GM23338 (cell line): ENCODE measurements around the gene CLK3. TPM values are rescaled to one million over a fixed set of nuclear protein-coding genes. Genes with fewer than 3 reads are reported as not detected.

Experiments
- ATAC-seq: fragments of 200-7000 bp; cut with Tn5 transposase; 3 replicates; pipeline ENCODE4 v1.9.1; 2020
- DNase-seq: peaks from one replicate; pipeline ENCODE4 v3.0.0-alpha.2; 2015; ENCODE audit warnings: low spot score
- H2AFZ ChIP-seq: fragments of 200-600 bp; sonication (generic); 2 replicates; pipeline ENCODE4 v1.8.0; 2016; ENCODE audit warnings: antibody characterized with exemption, mild to moderate bottlenecking, moderate library complexity
- H3F3A ChIP-seq: fragments of 200-600 bp; sonication (generic); replicated peaks from 2 replicates; pipeline ENCODE4 v1.8.0; 2017; ENCODE audit warnings: antibody characterized with exemption, mixed run types, low read depth
- H3K27ac ChIP-seq: fragments of 200-600 bp; sonication (generic); 2 replicates; pipeline ENCODE4 v1.6.1; 2016; ENCODE audit warnings: low read depth
- H3K27me3 ChIP-seq: fragments of 200-600 bp; sonication (generic); 2 replicates; pipeline ENCODE4 v1.8.0; 2016; ENCODE audit warnings: mild to moderate bottlenecking, mixed run types, moderate library complexity; ENCODE audit not compliant: insufficient read depth
- H3K36me3 ChIP-seq: fragments of 200-600 bp; sonication (generic); 2 replicates; pipeline ENCODE4 v1.8.0; 2016; ENCODE audit warnings: mild to moderate bottlenecking; ENCODE audit not compliant: insufficient read depth
- H3K4me1 ChIP-seq: fragments of 200-600 bp; sonication (generic); 2 replicates; pipeline ENCODE4 v1.8.0; 2016; ENCODE audit warnings: mild to moderate bottlenecking, moderate library complexity; ENCODE audit not compliant: insufficient read depth
- H3K4me2 ChIP-seq: fragments of 200-600 bp; sonication (generic); 2 replicates; pipeline ENCODE4 v1.7.1; 2017; ENCODE audit warnings: mixed run types
- H3K4me3 ChIP-seq: fragments of 200-600 bp; sonication (generic); 2 replicates; pipeline ENCODE4 v1.6.1; 2016; ENCODE audit warnings: mixed run types
- H3K79me2 ChIP-seq: fragments of 200-600 bp; sonication (generic); replicated peaks from 2 replicates; pipeline ENCODE4 v1.8.0; 2017; ENCODE audit warnings: mild to moderate bottlenecking; ENCODE audit not compliant: insufficient read depth
- H3K9me2 ChIP-seq: fragments of 200-600 bp; sonication (generic); 2 replicates; pipeline ENCODE4 v1.8.0; 2017; ENCODE audit not compliant: insufficient read depth
- H4K20me1 ChIP-seq: fragments of 200-600 bp; sonication (generic); replicated peaks from 2 replicates; pipeline ENCODE4 v1.8.0; 2017; ENCODE audit warnings: mild to moderate bottlenecking; ENCODE audit not compliant: insufficient read depth
- H3K27ac Mint-ChIP-seq: 2 replicates; pipeline ENCODE4 v1.8.0; 2020; ENCODE audit warnings: inconsistent platforms, mild to moderate bottlenecking, moderate library complexity, mixed read lengths
- H3K27me3 Mint-ChIP-seq: 3 replicates; pipeline ENCODE4 v1.8.0; 2022; ENCODE audit warnings: low read depth, mild to moderate bottlenecking, moderate library complexity, mixed read lengths, inconsistent platforms; ENCODE audit not compliant: insufficient read depth, poor library complexity
- H3K36me3 Mint-ChIP-seq: 3 replicates; pipeline ENCODE4 v1.8.0; 2021; ENCODE audit warnings: low read depth, mild to moderate bottlenecking, inconsistent platforms, moderate library complexity, mixed read lengths
- H3K4me1 Mint-ChIP-seq: 3 replicates; pipeline ENCODE4 v1.8.0; 2020; ENCODE audit warnings: mild to moderate bottlenecking, inconsistent platforms, mixed read lengths
- H3K4me3 Mint-ChIP-seq: 3 replicates; pipeline ENCODE4 v1.8.0; 2021; ENCODE audit warnings: moderate library complexity, mild to moderate bottlenecking, inconsistent platforms, mixed read lengths
- H3K9me3 Mint-ChIP-seq: 3 replicates; pipeline ENCODE4 v1.8.0; 2020; ENCODE audit warnings: moderate library complexity, mild to moderate bottlenecking, inconsistent platforms, mixed read lengths
- EZH2 ChIP-seq: fragments of 200-600 bp; sonication (generic); IDR thresholded peaks from one replicate; pipeline ENCODE4 v1.8.0; 2017; ENCODE audit warnings: antibody characterized with exemption, mild to moderate bottlenecking, low read depth; ENCODE audit not compliant: unreplicated experiment
- EZH2phosphoT487 ChIP-seq: fragments of 200-600 bp; sonication (generic); IDR thresholded peaks from one replicate; pipeline ENCODE4 v1.8.1; 2018; ENCODE audit warnings: antibody characterized with exemption; ENCODE audit not compliant: unreplicated experiment
- NANOG ChIP-seq: IDR thresholded peaks from 2 replicates; pipeline ENCODE4 v1.6.1; 2016; ENCODE audit warnings: antibody characterized with exemption, borderline replicate concordance
- POLR2AphosphoS5 ChIP-seq: IDR thresholded peaks from 2 replicates; pipeline ENCODE4 v1.6.1; 2016; ENCODE audit warnings: antibody characterized with exemption, low read depth
- STAT1 ChIP-seq: IDR thresholded peaks from one replicate; pipeline ENCODE4 v1.6.1; 2016; ENCODE audit warnings: antibody characterized with exemption; ENCODE audit not compliant: unreplicated experiment
- ZNF114 ChIP-seq: fragments of 250-450 bp; sonication (Bioruptor Pico); IDR thresholded peaks from 2 replicates; pipeline ENCODE4 v1.5.0; 2020; ENCODE audit warnings: mild to moderate bottlenecking, moderate library complexity
- ZNF331 ChIP-seq: fragments of 250-450 bp; sonication (Bioruptor Pico); IDR thresholded peaks from 2 replicates; pipeline ENCODE4 v1.5.0; 2020; ENCODE audit warnings: low read depth, mild to moderate bottlenecking, moderate library complexity
- polyA plus RNA-seq: library from polyadenylated mRNA; unstranded; fragments of >200 nt; fragmentation: Nextera tagmentation; extraction: Ambion mirVana; gene quantifications from 2 replicates; pipeline ENCODE4 v1.2.1, GENCODE V29; 2016
- total RNA-seq: library from RNA; depleted of rRNA; stranded (reverse); fragments of >200 nt; shearing (Covaris generic); gene quantifications from 2 replicates; pipeline ENCODE4 v1.2.3, GENCODE V29; 2014
- TF ChIP-seq, protein P1 (sequence below): IDR thresholded peaks from one replicate; pipeline ENCODE4 v1.6.1; 2018; ENCODE audit warnings: antibody characterized with exemption; ENCODE audit not compliant: unreplicated experiment
- TF ChIP-seq, protein P2 (sequence below): IDR thresholded peaks from 2 replicates; pipeline ENCODE4 v1.6.1; 2016; ENCODE audit warnings: antibody characterized with exemption
- TF ChIP-seq, protein P3 (sequence below), 2 experiments: fragments of 200-600 bp in 1 of 2; sonication (generic) in 1 of 2; conservative IDR thresholded peaks; 2 replicates each; pipeline versions ENCODE4 v1.5.1 to v1.6.1; 2016 to 2017; ENCODE audit warnings: antibody characterized with exemption in 2 of 2, low read depth in 2 of 2, mild to moderate bottlenecking in 2 of 2, moderate library complexity in 1 of 2
- TF ChIP-seq, protein P4 (sequence below): fragments of 250-450 bp; sonication (Bioruptor Pico); IDR thresholded peaks from 2 replicates; pipeline ENCODE4 v1.5.0; 2020; ENCODE audit warnings: mild to moderate bottlenecking, moderate library complexity

Gene CLK3
- total and polyA plus RNA-seq, 2 experiments from 2014 or later = 40.7 to 67.7 TPM

DNA sequence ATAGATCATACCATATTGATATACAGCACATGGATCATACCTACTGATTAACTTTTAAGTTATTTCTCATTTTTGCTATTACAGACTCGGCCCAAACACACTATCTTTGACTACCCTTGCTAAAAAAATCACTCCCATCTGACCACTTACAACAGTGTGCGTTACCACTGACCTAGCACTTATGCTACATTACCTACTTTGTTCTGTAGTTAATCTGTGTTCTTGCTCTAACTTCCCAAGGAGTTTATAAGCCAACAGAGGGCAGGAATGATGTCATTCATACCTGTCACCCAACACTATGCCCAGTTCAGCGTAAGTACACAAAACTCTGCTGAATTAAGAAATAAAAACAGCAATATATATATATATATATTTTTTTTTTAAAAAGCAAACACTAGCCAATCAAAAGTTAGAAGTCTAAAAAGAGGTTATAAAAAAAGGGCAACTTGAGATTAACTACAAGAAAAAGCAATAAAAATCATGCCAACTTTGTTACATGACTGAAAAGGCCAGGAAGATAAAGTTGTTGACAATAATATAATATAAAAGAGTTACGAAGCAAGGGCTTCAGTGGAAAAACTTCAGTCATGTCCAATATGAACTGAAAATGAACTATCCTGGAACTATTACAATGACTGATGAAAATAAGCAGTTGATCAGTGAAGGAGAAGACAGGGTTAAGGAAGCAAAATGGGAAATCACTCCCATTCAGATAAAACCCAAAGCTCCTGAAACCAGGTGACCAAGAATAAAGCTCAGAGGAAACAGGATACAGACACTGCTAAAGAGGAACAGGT, 46.6 kb downstream of the CLK3 start (continued):
- TF ChIP-seq, protein P1, sequence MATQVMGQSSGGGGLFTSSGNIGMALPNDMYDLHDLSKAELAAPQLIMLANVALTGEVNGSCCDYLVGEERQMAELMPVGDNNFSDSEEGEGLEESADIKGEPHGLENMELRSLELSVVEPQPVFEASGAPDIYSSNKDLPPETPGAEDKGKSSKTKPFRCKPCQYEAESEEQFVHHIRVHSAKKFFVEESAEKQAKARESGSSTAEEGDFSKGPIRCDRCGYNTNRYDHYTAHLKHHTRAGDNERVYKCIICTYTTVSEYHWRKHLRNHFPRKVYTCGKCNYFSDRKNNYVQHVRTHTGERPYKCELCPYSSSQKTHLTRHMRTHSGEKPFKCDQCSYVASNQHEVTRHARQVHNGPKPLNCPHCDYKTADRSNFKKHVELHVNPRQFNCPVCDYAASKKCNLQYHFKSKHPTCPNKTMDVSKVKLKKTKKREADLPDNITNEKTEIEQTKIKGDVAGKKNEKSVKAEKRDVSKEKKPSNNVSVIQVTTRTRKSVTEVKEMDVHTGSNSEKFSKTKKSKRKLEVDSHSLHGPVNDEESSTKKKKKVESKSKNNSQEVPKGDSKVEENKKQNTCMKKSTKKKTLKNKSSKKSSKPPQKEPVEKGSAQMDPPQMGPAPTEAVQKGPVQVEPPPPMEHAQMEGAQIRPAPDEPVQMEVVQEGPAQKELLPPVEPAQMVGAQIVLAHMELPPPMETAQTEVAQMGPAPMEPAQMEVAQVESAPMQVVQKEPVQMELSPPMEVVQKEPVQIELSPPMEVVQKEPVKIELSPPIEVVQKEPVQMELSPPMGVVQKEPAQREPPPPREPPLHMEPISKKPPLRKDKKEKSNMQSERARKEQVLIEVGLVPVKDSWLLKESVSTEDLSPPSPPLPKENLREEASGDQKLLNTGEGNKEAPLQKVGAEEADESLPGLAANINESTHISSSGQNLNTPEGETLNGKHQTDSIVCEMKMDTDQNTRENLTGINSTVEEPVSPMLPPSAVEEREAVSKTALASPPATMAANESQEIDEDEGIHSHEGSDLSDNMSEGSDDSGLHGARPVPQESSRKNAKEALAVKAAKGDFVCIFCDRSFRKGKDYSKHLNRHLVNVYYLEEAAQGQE = no peak
- TF ChIP-seq ZNF331 (CRISPR knock-in tag) (no peak), EZH2phosphoT487 (no peak), ZNF114 (no peak), EZH2 (no peak), NANOG (no peak), STAT1 (no peak), POLR2AphosphoS5 (no peak)
- TF ChIP-seq, protein P2, sequence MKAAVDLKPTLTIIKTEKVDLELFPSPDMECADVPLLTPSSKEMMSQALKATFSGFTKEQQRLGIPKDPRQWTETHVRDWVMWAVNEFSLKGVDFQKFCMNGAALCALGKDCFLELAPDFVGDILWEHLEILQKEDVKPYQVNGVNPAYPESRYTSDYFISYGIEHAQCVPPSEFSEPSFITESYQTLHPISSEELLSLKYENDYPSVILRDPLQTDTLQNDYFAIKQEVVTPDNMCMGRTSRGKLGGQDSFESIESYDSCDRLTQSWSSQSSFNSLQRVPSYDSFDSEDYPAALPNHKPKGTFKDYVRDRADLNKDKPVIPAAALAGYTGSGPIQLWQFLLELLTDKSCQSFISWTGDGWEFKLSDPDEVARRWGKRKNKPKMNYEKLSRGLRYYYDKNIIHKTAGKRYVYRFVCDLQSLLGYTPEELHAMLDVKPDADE = no peak
- TF ChIP-seq, protein P3, sequence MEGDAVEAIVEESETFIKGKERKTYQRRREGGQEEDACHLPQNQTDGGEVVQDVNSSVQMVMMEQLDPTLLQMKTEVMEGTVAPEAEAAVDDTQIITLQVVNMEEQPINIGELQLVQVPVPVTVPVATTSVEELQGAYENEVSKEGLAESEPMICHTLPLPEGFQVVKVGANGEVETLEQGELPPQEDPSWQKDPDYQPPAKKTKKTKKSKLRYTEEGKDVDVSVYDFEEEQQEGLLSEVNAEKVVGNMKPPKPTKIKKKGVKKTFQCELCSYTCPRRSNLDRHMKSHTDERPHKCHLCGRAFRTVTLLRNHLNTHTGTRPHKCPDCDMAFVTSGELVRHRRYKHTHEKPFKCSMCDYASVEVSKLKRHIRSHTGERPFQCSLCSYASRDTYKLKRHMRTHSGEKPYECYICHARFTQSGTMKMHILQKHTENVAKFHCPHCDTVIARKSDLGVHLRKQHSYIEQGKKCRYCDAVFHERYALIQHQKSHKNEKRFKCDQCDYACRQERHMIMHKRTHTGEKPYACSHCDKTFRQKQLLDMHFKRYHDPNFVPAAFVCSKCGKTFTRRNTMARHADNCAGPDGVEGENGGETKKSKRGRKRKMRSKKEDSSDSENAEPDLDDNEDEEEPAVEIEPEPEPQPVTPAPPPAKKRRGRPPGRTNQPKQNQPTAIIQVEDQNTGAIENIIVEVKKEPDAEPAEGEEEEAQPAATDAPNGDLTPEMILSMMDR (conservative IDR thresholded peaks at IDR 0.05; ENCODE audit: low read depth in 2 of 2) = no peak

DNA sequence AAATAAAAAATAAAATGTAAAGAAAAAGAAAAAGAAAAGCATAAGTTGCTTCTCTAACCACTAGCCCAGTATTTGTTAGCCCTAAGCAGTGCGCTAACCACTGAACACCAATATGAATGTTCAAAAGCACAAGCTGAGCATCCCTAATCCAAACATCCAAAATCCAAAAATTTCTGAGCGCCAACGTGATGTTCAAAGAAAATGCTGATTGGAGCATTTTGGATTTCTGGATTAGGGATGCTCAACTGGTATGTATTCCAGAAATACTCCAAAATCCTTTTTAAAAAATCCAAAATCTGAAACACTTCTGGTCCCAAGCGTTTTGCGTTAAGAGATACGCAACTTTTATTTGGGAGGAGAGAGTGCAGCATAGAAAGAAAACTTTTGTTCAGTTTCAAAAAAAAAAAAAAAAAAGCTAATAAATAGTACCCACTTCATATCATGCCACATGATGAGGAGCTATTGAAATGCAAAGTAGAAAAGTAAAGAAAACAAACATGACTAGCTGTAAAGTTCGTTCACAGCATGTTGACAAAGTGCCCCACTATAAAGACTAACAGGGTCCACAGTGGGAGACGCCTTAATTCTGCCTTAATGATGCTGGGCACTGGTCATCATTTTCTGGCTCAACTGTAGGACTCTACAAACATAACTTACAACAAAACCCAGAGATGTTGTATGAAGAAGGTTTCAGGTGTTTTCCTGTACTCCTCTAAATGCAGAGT, 47.8 kb downstream of the CLK3 start:
- Histone ChIP-seq H3F3A (no peaks in the 10 kb centered on the region), H3K79me2 (peaks cover 14% of the 10 kb centered on the region; the same call in 1 of the 2 replicates), H2AFZ (no peak overlapping the region), H3K27ac (no peak overlapping the region), H3K27me3 (no peaks in the 10 kb centered on the region), H3K4me3 (no peak overlapping the region), H3K9me2 (no peaks in the 10 kb centered on the region), H3K36me3 (no peaks in the 10 kb centered on the region), H3K4me1 (no peaks in the 10 kb centered on the region), H4K20me1 (peaks cover 10% of the 10 kb centered on the region), H3K4me2 (no peak overlapping the region)
- ATAC-seq = no peak
- Mint-ChIP-seq H3K9me3 (no peaks in the 10 kb centered on the region), H3K27me3 (no peaks in the 10 kb centered on the region), H3K36me3 (no peaks in the 10 kb centered on the region; the same call in 2 of the 3 replicates), H3K4me1 (peaks cover 4% of the 10 kb centered on the region; the same call in 2 of the 3 replicates), H3K27ac (no peak overlapping the region), H3K4me3 (no peak overlapping the region)
- no peak for DNase-seq
- TF ChIP-seq ZNF331 (CRISPR knock-in tag) = no peak
- TF ChIP-seq, protein P4, sequence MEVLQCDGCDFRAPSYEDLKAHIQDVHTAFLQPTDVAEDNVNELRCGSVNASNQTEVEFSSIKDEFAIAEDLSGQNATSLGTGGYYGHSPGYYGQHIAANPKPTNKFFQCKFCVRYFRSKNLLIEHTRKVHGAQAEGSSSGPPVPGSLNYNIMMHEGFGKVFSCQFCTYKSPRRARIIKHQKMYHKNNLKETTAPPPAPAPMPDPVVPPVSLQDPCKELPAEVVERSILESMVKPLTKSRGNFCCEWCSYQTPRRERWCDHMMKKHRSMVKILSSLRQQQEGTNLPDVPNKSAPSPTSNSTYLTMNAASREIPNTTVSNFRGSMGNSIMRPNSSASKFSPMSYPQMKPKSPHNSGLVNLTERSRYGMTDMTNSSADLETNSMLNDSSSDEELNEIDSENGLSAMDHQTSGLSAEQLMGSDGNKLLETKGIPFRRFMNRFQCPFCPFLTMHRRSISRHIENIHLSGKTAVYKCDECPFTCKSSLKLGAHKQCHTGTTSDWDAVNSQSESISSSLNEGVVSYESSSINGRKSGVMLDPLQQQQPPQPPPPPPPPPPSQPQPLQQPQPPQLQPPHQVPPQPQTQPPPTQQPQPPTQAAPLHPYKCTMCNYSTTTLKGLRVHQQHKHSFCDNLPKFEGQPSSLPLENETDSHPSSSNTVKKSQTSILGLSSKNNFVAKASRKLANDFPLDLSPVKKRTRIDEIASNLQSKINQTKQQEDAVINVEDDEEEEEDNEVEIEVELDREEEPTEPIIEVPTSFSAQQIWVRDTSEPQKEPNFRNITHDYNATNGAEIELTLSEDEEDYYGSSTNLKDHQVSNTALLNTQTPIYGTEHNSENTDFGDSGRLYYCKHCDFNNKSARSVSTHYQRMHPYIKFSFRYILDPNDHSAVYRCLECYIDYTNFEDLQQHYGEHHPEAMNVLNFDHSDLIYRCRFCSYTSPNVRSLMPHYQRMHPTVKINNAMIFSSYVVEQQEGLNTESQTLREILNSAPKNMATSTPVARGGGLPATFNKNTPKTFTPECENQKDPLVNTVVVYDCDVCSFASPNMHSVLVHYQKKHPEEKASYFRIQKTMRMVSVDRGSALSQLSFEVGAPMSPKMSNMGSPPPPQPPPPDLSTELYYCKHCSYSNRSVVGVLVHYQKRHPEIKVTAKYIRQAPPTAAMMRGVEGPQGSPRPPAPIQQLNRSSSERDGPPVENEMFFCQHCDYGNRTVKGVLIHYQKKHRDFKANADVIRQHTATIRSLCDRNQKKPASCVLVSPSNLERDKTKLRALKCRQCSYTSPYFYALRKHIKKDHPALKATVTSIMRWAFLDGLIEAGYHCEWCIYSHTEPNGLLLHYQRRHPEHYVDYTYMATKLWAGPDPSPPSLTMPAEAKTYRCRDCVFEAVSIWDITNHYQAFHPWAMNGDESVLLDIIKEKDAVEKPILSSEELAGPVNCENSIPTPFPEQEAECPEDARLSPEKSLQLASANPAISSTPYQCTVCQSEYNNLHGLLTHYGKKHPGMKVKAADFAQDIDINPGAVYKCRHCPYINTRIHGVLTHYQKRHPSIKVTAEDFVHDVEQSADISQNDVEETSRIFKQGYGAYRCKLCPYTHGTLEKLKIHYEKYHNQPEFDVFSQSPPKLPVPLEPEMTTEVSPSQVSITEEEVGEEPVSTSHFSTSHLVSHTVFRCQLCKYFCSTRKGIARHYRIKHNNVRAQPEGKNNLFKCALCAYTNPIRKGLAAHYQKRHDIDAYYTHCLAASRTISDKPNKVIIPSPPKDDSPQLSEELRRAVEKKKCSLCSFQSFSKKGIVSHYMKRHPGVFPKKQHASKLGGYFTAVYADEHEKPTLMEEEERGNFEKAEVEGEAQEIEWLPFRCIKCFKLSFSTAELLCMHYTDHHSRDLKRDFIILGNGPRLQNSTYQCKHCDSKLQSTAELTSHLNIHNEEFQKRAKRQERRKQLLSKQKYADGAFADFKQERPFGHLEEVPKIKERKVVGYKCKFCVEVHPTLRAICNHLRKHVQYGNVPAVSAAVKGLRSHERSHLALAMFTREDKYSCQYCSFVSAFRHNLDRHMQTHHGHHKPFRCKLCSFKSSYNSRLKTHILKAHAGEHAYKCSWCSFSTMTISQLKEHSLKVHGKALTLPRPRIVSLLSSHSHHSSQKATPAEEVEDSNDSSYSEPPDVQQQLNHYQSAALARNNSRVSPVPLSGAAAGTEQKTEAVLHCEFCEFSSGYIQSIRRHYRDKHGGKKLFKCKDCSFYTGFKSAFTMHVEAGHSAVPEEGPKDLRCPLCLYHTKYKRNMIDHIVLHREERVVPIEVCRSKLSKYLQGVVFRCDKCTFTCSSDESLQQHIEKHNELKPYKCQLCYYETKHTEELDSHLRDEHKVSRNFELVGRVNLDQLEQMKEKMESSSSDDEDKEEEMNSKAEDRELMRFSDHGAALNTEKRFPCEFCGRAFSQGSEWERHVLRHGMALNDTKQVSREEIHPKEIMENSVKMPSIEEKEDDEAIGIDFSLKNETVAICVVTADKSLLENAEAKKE (CRISPR knock-in tag) = no peak
